Stimulated activated naive CD8-positive, alpha-beta T cell treated with anti-CD3 and anti-CD28 coated beads, Interleukin-15, amount 100 ng/mL, for 72 hours (primary cell): ENCODE data around the gene MIR17HG.

Source experiments
- ATAC-seq: fragments of 150-1000 bp; cut with Tn5 transposase; 2 replicates; pipeline ENCODE4 v1.10.0; 2021; ENCODE audit warnings: mild to moderate bottlenecking, moderate library complexity
- DNase-seq, 2 donors: peaks; one replicate each; pipeline ENCODE4 v3.0.0; 2021 to 2022
- H3K27ac Mint-ChIP-seq, 2 donors: one replicate each; pipeline ENCODE4 v1.8.0; 2022; ENCODE audit warnings: mild to moderate bottlenecking in 2 of 2, mixed read lengths in 2 of 2, moderate library complexity in 2 of 2
- H3K27me3 Mint-ChIP-seq: one replicate; pipeline ENCODE4 v1.8.0; 2022; ENCODE audit warnings: mixed read lengths
- H3K4me1 Mint-ChIP-seq: one replicate; pipeline ENCODE4 v1.8.0; 2022; ENCODE audit warnings: mild to moderate bottlenecking, mixed read lengths
- H3K4me3 Mint-ChIP-seq, 2 donors: one replicate each; pipeline ENCODE4 v1.8.0; 2022; ENCODE audit warnings: mild to moderate bottlenecking in 2 of 2, mixed read lengths in 2 of 2, moderate library complexity in 1 of 2
- H3K9me3 Mint-ChIP-seq, 2 donors: one replicate each; pipeline ENCODE4 v1.8.0; 2022; ENCODE audit warnings: mixed read lengths in 2 of 2

The MIR17HG gene

GRCh38 chr13:91372911-91373310 lies 25.4 kb downstream of the MIR17HG start:
- DNase-seq (no peak), ATAC-seq (no peak)
- no peak overlapping the region for H3K27ac Mint-ChIP-seq
- peaks cover 10% of the 10 kb centered on the region for H3K4me1 Mint-ChIP-seq
- H3K4me3 Mint-ChIP-seq = no peak overlapping the region
- no peaks in the 10 kb centered on the region for H3K27me3 Mint-ChIP-seq
- no peaks in the 10 kb centered on the region for H3K9me3 Mint-ChIP-seq

GRCh38 chr13:91375116-91375729 lies 27.7 kb downstream of the MIR17HG start:
- Mint-ChIP-seq H3K9me3 (no peaks in the 10 kb centered on the region), H3K27me3 (no peaks in the 10 kb centered on the region), H3K4me1 (peaks cover 10% of the 10 kb centered on the region), H3K4me3 (no peak overlapping the region), H3K27ac (no peak overlapping the region)
- DNase-seq (no peak), ATAC-seq (peak; percentile 92)

- Mint-ChIP-seq H3K9me3 (no peaks in the 10 kb centered on the region), H3K27ac (no peak overlapping the region), H3K4me1 (no peaks in the 10 kb centered on the region), H3K27me3 (peaks cover 9% of the 10 kb centered on the region), H3K4me3 (no peak overlapping the region)
- ATAC-seq (no peak), DNase-seq (no peak)
Measured at GRCh38 chr13:91381371-91381770, 33.9 kb downstream of the MIR17HG start.

- no peaks in the 10 kb centered on the region for H3K4me1 Mint-ChIP-seq
- ATAC-seq = no peak
- H3K9me3 Mint-ChIP-seq = no peaks in the 10 kb centered on the region
Measured at GRCh38 chr13:91383836-91384235, 36.3 kb downstream of the MIR17HG start.

GRCh38 chr13:91384896-91385295 lies 37.4 kb downstream of the MIR17HG start:
- no peak overlapping the region for H3K27ac Mint-ChIP-seq
- no peak for ATAC-seq
- H3K4me3 Mint-ChIP-seq = no peak overlapping the region
- peaks cover 22% of the 10 kb centered on the region for H3K27me3 Mint-ChIP-seq
- no peak for DNase-seq
- no peaks in the 10 kb centered on the region for H3K9me3 Mint-ChIP-seq
- no peaks in the 10 kb centered on the region for H3K4me1 Mint-ChIP-seq

More at GRCh38 chr13:91383836-91384235, 36.3 kb downstream of the MIR17HG start:
- H3K27me3 Mint-ChIP-seq = peaks cover 17% of the 10 kb centered on the region
- H3K27ac Mint-ChIP-seq = no peak overlapping the region
- DNase-seq = no peak
- H3K4me3 Mint-ChIP-seq = no peak overlapping the region

- ATAC-seq = no peak
- Mint-ChIP-seq H3K4me1 (no peaks in the 10 kb centered on the region), H3K9me3 (no peaks in the 10 kb centered on the region), H3K27me3 (peaks cover 53% of the 10 kb centered on the region), H3K27ac (no peak overlapping the region), H3K4me3 (no peak overlapping the region)
- DNase-seq = no peak
Measured at GRCh38 chr13:91389186-91389585, 41.7 kb downstream of the MIR17HG start.

- DNase-seq = no peak
- Mint-ChIP-seq H3K9me3 (no peaks in the 10 kb centered on the region), H3K27ac (no peak overlapping the region), H3K27me3 (peaks cover 76% of the 10 kb centered on the region), H3K4me1 (peaks cover 21% of the 10 kb centered on the region), H3K4me3 (no peak overlapping the region)
- no peak for ATAC-seq
Measured at GRCh38 chr13:91397595-91397994, 50.1 kb downstream of the MIR17HG start.

GRCh38 chr13:91398413-91399188 lies 51.1 kb downstream of the MIR17HG start, which contains the start of gene GPC5:
GPC5 (plus strand) TSS chr13:91398621.
- Mint-ChIP-seq H3K4me3 (peak within 1 kb of the TSS; percentile 87 to 89), H3K27ac (no peak within 1 kb of the TSS), H3K9me3 (no peaks in the 10 kb centered on the region), H3K4me1 (peaks cover 21% of the 10 kb centered on the region), H3K27me3 (peaks cover 85% of the 10 kb centered on the region)
- peak; percentile 75 for DNase-seq
- peak; percentile 95 for ATAC-seq

GRCh38 chr13:91399189-91400062 lies 51.9 kb downstream of the MIR17HG start:
- no peaks in the 10 kb centered on the region for H3K9me3 Mint-ChIP-seq
- ATAC-seq (peak; percentile 45), DNase-seq (peak; percentile 3 to 16)
- H3K27me3 Mint-ChIP-seq = peaks cover 77% of the 10 kb centered on the region
- no peak overlapping the region for H3K27ac Mint-ChIP-seq
- peaks cover 21% of the 10 kb centered on the region for H3K4me1 Mint-ChIP-seq
- peak overlapping the region; percentile 87 to 89 for H3K4me3 Mint-ChIP-seq

GRCh38 chr13:91400063-91400399 lies 52.5 kb downstream of the MIR17HG start:
- no peak for ATAC-seq
- no peaks in the 10 kb centered on the region for H3K9me3 Mint-ChIP-seq
- H3K27ac Mint-ChIP-seq = no peak overlapping the region
- peak overlapping the region in 1 of 2 donors; percentile 72 for H3K4me3 Mint-ChIP-seq
- peaks cover 21% of the 10 kb centered on the region for H3K4me1 Mint-ChIP-seq
- DNase-seq = no peak
- peaks cover 71% of the 10 kb centered on the region for H3K27me3 Mint-ChIP-seq

GRCh38 chr13:91400671-91401070 lies 53.2 kb downstream of the MIR17HG start:
- DNase-seq (no peak), ATAC-seq (no peak)
- no peaks in the 10 kb centered on the region for H3K9me3 Mint-ChIP-seq
- peaks cover 65% of the 10 kb centered on the region for H3K27me3 Mint-ChIP-seq
- H3K4me1 Mint-ChIP-seq = peaks cover 21% of the 10 kb centered on the region
- H3K4me3 Mint-ChIP-seq = no peak overlapping the region
- no peak overlapping the region for H3K27ac Mint-ChIP-seq

- Mint-ChIP-seq H3K9me3 (no peaks in the 10 kb centered on the region), H3K27ac (no peak overlapping the region), H3K27me3 (peaks cover 56% of the 10 kb centered on the region), H3K4me1 (peaks cover 21% of the 10 kb centered on the region), H3K4me3 (no peak overlapping the region)
- ATAC-seq (no peak), DNase-seq (no peak)
Measured at GRCh38 chr13:91401920-91402319, 54.4 kb downstream of the MIR17HG start.
